Fibroblast of lung (primary cell): ENCODE measurements around the gene TMPRSS13.

Source experiments
- EZH2 ChIP-seq: IDR thresholded peaks from 2 replicates; pipeline ENCODE4 v1.5.1; 2012; ENCODE audit warnings: low read length, control low read depth, mild to moderate bottlenecking; ENCODE audit errors: missing control alignments
- TF ChIP-seq, protein P1 (sequence below), 2 donors: IDR thresholded peaks in 1 of 2; conservative IDR thresholded peaks in 1 of 2; 1 replicate in 1 of 2; 2 replicates in 1 of 2; pipeline ENCODE4 v1.5.1; 2011 to 2012; ENCODE audit warnings: low read length in 2 of 2, control low read depth in 1 of 2, inconsistent platforms in 1 of 2, low read depth in 1 of 2, mild to moderate bottlenecking in 1 of 2

DNA sequence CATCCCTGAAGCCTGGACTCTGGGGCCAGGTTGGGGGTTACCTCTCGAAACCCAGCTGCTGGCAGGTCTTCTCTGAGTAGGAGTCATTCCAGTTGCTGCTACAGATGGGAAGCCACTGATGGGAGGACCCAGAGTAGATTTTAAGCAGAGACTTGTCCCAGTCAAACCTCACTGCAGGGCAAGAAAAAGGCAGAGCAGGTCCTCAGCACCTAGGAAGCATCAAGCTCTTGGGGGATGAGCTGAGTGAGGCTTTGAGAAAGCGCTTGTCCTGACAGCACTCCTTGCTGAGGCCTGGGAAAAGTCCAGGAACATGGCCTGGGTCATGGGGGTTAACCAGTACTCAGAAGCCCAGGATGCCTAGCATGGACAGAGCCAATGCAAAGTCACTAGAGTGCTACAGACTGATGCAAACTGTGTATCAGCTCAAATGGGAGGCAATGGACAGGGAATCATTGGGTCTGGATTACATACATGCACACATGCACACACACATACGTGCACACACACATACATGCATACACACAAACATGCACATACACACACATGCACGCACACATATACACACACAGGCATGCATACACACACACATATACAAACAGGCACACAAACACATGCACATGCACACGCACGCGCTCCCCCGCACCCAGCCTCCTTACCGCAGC, 15.3 kb downstream of the TMPRSS13 start:
- TF ChIP-seq, protein P1, sequence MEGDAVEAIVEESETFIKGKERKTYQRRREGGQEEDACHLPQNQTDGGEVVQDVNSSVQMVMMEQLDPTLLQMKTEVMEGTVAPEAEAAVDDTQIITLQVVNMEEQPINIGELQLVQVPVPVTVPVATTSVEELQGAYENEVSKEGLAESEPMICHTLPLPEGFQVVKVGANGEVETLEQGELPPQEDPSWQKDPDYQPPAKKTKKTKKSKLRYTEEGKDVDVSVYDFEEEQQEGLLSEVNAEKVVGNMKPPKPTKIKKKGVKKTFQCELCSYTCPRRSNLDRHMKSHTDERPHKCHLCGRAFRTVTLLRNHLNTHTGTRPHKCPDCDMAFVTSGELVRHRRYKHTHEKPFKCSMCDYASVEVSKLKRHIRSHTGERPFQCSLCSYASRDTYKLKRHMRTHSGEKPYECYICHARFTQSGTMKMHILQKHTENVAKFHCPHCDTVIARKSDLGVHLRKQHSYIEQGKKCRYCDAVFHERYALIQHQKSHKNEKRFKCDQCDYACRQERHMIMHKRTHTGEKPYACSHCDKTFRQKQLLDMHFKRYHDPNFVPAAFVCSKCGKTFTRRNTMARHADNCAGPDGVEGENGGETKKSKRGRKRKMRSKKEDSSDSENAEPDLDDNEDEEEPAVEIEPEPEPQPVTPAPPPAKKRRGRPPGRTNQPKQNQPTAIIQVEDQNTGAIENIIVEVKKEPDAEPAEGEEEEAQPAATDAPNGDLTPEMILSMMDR (conservative IDR thresholded peaks at IDR 0.05 in 1 of 2, IDR thresholded peaks at IDR 0.05 in 1 of 2; ENCODE audit: low read depth in 1 of 2, low read length in 2 of 2) = no peak
- TF ChIP-seq EZH2 = no peak
